Heart right ventricle (tissue), 16 donors: ENCODE data around the gene CST1. TPM values are rescaled to one million over a fixed set of nuclear protein-coding genes. Genes with fewer than 3 reads are reported as not detected.
"Not testable (repeated sequence)": the region's sequence is repeated elsewhere in the genome, so short reads cannot be mapped to it uniquely, and the experiment has no call there.

ENCODE experiments used
- ATAC-seq, 8 donors: fragments of 200-7000 bp; cut with Tn5 transposase; one replicate each; pipeline ENCODE4 v1.9.1; 2020; ENCODE audit warnings: mild to moderate bottlenecking in 8 of 8, moderate library complexity in 8 of 8, moderate number of reproducible peaks in 1 of 8
- DNase-seq, 2 donors: peaks; one replicate each; pipeline ENCODE4 v3.0.0-alpha.2; 2020
- H3K27ac ChIP-seq, 10 donors: fragments of 200-600 bp; sonication (generic) in 2 of 10; one replicate each; pipeline versions ENCODE4 v1.5.0 to v1.8.0; 2020 to 2022; ENCODE audit warnings: mild to moderate bottlenecking in 3 of 10
- H3K27me3 ChIP-seq, 7 donors: fragments of 200-600 bp; one replicate each; pipeline ENCODE4 v1.8.0; 2021 to 2022; ENCODE audit warnings: mild to moderate bottlenecking in 2 of 7
- H3K36me3 ChIP-seq, 9 donors: fragments of 200-600 bp; sonication (generic) in 1 of 9; one replicate each; pipeline versions ENCODE4 v1.5.0 to v1.8.0; 2020 to 2022; ENCODE audit warnings: mild to moderate bottlenecking in 2 of 9
- H3K4me1 ChIP-seq, 9 donors: fragments of 200-600 bp; sonication (generic) in 1 of 9; one replicate each; pipeline versions ENCODE4 v1.5.0 to v1.8.0; 2020 to 2022; ENCODE audit warnings: mild to moderate bottlenecking in 4 of 9
- H3K4me3 ChIP-seq, 10 donors: fragments of 200-600 bp; sonication (generic) in 2 of 10; one replicate each; pipeline versions ENCODE4 v1.5.0 to v1.8.0; 2020 to 2022; ENCODE audit warnings: mild to moderate bottlenecking in 7 of 10, moderate library complexity in 2 of 10
- H3K9me3 ChIP-seq, 11 donors: fragments of 200-600 bp in 10 of 11; sonication (generic) in 2 of 11; one replicate each; pipeline versions ENCODE4 v1.5.0 to v1.8.0; 2013 to 2022; ENCODE audit warnings: mild to moderate bottlenecking in 2 of 11, control low read depth in 1 of 11, moderate library complexity in 1 of 11
- WGBS, 2 donors: extraction: QIAGEN DNeasy Blood & Tissue Kit; methylation state at CpG; one replicate each; pipeline ENCODE4 v1.1.7; 2013; ENCODE audit warnings: inconsistent platforms in 1 of 2; 5-methylcytosine and 5-hydroxymethylcytosine counted together
- intact Hi-C, 10 donors: fragments of 100-400 bp; cut with DNase I; formaldehyde crosslinking; loops; one replicate each; pipeline versions ENCODE4 v1.11.1 to v1.14.2; 2022
- polyA plus RNA-seq, 2 donors: library from polyadenylated mRNA; stranded (reverse); fragments of 200-250 nt; gene quantifications; one replicate each; pipeline ENCODE4 v1.2.3, GENCODE V29; 2013
- total RNA-seq, 10 donors: library from RNA; stranded (reverse); fragmentation: NEBNext Ultra II Directional in 3 of 10; extraction: Animal tissue kit (Norgen Biotek cat#: 25700) in 3 of 10; gene quantifications; one replicate each; pipeline versions ENCODE4 v1.2.1 to v1.2.4, GENCODE V29; 2021 to 2023
- TF ChIP-seq, protein P1 (sequence below), 9 donors: fragments of 200-600 bp; sonication (generic) in 2 of 9; IDR thresholded peaks; one replicate each; pipeline versions ENCODE4 v1.5.0 to v1.8.0; 2021 to 2022; ENCODE audit warnings: antibody characterized with exemption in 9 of 9, mild to moderate bottlenecking in 5 of 9, moderate library complexity in 1 of 9
- donor health status: Arrhythmogenic right ventricular cardiomyopathy.
- donor health status: ischemic (EF 13 %, LVEDD 7.1; RV severe dilation, severe dysfunction).
- donor health status: healthy with polysubstance abuse.
- donor health status: DM: no; HTN: yes; CAD: no.
- donor health status: DM: no; HTN: no; CAD: no.
- donor health status: ischemic (EF 25% LVEDD 6.9; RV normal size, moderate dysfunction).
- donor health status: ischemic (EF 25% LVEDD 5.7; RV mildly dilated, moderate dysfunction).
- donor health status: healthy.
- donor health status: DM: yes; HTN: yes; CAD: no.
- donor health status: Ischemic cardiomyopathy.
- donor health status: ischemic (EF 35%, LVEDD 5.7; RV mildly dilated, moderate dysfunction).
- donor health status: nonischemic (EF 11% LVEDD 7.7; RV severe dilation, severe dysfunction).
- donor health status: DM: yes; HTN: yes; CAD: no.
- donor health status: PGD.
- donor health status: ischemic (EF 29% LVEDD 5.4; RV normal size, mild dysfunction).
- donor health status: nonischemic (EF 23%, LVEDD 6.1; RV moderate dilation, normal function).

CST1 gene
- total and polyA plus RNA-seq, 12 donors: not detected

DNA sequence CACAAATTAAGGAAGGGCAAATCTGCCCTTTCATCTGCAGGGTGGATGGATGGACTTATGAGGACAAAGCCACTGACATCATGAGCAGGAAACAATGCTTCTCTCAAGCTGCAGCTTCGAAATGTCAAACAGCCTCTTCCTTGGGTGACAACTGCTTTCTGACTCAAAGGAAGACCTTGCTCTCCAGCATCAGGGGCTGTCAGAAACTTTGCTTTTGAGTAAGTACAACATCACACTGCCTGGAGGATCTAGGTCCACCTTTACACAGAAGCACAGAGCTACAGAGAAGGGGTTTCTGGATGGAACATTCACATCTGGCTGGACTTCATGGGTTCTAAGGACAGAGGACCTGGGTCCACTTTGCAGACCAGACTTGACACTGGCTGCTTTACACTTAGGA, 5.9 kb downstream of the CST1 start:
- intact Hi-C loops: no loop called here
- Histone ChIP-seq H3K9me3 (no peaks in the 10 kb centered on the region), H3K36me3 (no peaks in the 10 kb centered on the region), H3K4me1 (no peaks in the 10 kb centered on the region), H3K27me3 (peaks cover 0 to 9% (median 0%) of the 10 kb centered on the region in 7 donors), H3K4me3 (no peak overlapping the region), H3K27ac (no peak overlapping the region)
- ATAC-seq: no peak
- WGBS, 2 donors: 39 to 54% methylated on average over 1 of the region's 1 CpG
- no peak for DNase-seq
- TF ChIP-seq, protein P1, sequence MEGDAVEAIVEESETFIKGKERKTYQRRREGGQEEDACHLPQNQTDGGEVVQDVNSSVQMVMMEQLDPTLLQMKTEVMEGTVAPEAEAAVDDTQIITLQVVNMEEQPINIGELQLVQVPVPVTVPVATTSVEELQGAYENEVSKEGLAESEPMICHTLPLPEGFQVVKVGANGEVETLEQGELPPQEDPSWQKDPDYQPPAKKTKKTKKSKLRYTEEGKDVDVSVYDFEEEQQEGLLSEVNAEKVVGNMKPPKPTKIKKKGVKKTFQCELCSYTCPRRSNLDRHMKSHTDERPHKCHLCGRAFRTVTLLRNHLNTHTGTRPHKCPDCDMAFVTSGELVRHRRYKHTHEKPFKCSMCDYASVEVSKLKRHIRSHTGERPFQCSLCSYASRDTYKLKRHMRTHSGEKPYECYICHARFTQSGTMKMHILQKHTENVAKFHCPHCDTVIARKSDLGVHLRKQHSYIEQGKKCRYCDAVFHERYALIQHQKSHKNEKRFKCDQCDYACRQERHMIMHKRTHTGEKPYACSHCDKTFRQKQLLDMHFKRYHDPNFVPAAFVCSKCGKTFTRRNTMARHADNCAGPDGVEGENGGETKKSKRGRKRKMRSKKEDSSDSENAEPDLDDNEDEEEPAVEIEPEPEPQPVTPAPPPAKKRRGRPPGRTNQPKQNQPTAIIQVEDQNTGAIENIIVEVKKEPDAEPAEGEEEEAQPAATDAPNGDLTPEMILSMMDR (IDR thresholded peaks at IDR 0.05): no peak

DNA sequence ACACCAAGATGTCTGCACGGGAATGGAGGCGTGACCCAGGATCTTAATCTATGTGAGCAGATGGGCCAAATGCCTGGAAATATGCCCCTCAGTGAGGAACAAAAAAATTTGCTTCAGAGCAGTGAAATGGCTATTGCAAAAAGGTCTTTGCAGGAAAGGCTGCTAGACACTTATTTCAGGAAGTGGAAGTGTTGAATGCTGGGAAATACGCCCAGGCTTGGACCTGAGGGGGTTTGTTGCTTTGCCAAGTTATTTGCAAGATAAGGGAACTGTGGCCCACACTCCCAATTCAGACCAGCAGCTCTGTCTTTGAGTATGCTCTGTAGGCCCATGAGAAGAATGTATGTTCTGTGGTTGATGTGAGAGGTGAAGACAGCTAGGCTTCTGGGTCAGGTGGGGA, 15.3 kb downstream of the CST1 start:
- WGBS, 2 donors: 43 to 55% methylated on average over 3 of the region's 3 CpGs
- H3K9me3 ChIP-seq, H3K36me3 ChIP-seq, ATAC-seq, H3K27me3 ChIP-seq, DNase-seq, H3K27ac ChIP-seq, intact Hi-C loops, H3K4me1 ChIP-seq, H3K4me3 ChIP-seq: not testable (repeated sequence)

DNA sequence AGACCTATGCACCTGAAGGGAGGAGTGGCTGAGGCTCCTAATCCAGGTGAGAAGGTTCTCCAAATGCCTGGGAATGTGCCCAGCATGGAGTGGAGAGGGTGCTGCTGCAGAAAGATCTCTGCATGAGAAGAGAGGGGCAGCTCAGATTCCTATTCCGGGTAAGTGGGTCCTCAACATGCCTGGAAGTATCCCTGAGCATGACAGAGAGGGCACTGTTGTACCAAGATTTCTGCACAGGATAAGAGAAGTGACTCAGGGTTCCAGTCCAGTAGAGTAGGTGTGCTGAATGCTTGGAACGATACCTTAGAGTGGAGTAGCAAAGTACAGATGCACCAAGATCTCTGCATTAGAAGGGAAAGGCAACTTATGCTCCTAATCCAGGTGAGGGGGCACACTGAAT, 15.8 kb downstream of the CST1 start:
- intact Hi-C loops, H3K4me1 ChIP-seq, DNase-seq, H3K27me3 ChIP-seq, H3K4me3 ChIP-seq, H3K27ac ChIP-seq, ATAC-seq, H3K36me3 ChIP-seq, H3K9me3 ChIP-seq: not testable (repeated sequence)
- 75 to 87% methylated on average over 2 of the region's 2 CpGs for WGBS, 2 donors

DNA sequence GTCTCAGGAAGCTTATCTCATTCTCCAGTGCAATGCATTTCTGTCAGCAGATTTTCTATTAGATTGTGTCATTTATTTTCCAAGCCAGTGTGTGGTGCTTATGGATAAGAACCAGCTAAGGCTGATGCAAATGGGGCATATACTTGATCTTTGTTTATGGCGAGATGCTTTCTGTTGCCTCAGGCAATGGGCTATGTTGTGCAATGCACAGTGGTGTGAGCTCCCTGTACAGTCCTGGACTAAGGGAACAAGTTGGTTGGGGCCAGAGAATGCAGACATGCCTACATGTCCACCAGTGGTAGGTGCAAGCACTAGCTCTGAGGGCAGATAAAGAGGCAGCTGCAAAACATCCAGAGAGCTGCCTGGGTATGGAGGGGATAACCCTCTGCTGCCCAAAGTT, 16.3 kb downstream of the CST1 start:
- intact Hi-C loops, H3K4me1 ChIP-seq, ATAC-seq, H3K9me3 ChIP-seq, H3K36me3 ChIP-seq, H3K4me3 ChIP-seq, H3K27me3 ChIP-seq, H3K27ac ChIP-seq, DNase-seq: not testable (repeated sequence)
- WGBS, 2 donors: 78 to 93% methylated on average over 1 of the region's 1 CpG

DNA sequence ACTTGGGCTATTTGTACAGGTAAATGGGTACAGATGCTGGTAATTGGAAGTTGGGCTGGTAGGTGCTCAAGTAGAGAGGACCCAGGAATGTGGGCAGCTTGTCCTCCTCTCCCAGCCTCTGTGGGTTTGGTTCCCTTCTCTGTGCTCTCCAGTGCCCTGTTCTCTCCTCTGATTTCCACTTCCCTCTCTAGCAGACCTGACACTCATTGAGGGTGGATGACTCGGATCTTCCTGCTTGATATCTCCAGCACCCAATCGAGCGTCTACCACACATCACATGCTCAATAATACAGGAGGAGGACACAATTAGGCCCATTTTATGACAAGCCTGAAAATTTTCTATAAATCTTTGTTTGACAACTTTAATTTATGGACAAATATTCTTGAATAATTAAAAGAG, 23.7 kb downstream of the CST1 start:
- no peak overlapping the region for H3K4me3 ChIP-seq
- H3K4me1 ChIP-seq: peaks cover 0 to 5% (median 0%) of the 10 kb centered on the region in 9 donors
- no peaks in the 10 kb centered on the region for H3K27me3 ChIP-seq
- no peak overlapping the region for H3K27ac ChIP-seq
- no peaks in the 10 kb centered on the region for H3K36me3 ChIP-seq
- TF ChIP-seq, protein P1 (IDR thresholded peaks at IDR 0.05): no peak
- no peaks in the 10 kb centered on the region for H3K9me3 ChIP-seq
- no peak for ATAC-seq
- WGBS, 2 donors: 86 to 89% methylated on average over 3 of the region's 3 CpGs
- no peak for DNase-seq
- intact Hi-C loops: no loop called here

DNA sequence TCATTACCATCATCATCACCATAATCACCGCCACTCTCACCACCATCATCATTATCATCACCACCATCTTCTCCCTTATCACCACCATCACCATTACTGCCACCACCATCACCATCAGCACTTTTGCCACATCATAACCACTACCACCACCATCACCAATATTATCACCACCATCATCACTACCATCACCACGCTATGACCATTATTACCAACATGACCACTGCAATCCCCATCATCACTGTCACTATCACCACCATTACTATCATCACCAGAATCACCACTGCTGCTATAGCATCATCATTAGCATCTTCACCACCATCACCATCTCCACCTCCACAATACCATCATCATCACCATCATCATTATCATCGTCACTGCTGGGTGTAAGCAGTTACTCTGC, 25.6 kb downstream of the CST1 start:
- H3K4me3 ChIP-seq: no peak overlapping the region
- H3K36me3 ChIP-seq: no peaks in the 10 kb centered on the region
- intact Hi-C loops: no loop called here
- ATAC-seq (no peak), DNase-seq (no peak)
- no peaks in the 10 kb centered on the region for H3K9me3 ChIP-seq
- WGBS, 2 donors: 86 to 92% methylated on average over 3 of the region's 3 CpGs
- no peaks in the 10 kb centered on the region for H3K27me3 ChIP-seq
- TF ChIP-seq, protein P1 (IDR thresholded peaks at IDR 0.05): no peak
- H3K27ac ChIP-seq: no peak overlapping the region
- peaks cover 0 to 5% (median 0%) of the 10 kb centered on the region in 9 donors for H3K4me1 ChIP-seq
